SH-SY5Y (cell line): Measurements from ENCODE around the gene LYPD6B.

ENCODE experiments used
- GATA2 ChIP-seq: IDR thresholded peaks from 2 replicates; pipeline ENCODE4 v1.6.1; 2011; ENCODE audit warnings: mild to moderate bottlenecking, low read depth, low read length
- GATA3 ChIP-seq: IDR thresholded peaks from 2 replicates; pipeline ENCODE4 v1.6.1; 2011; ENCODE audit warnings: low read depth, mild to moderate bottlenecking, low read length, moderate library complexity

DNA sequence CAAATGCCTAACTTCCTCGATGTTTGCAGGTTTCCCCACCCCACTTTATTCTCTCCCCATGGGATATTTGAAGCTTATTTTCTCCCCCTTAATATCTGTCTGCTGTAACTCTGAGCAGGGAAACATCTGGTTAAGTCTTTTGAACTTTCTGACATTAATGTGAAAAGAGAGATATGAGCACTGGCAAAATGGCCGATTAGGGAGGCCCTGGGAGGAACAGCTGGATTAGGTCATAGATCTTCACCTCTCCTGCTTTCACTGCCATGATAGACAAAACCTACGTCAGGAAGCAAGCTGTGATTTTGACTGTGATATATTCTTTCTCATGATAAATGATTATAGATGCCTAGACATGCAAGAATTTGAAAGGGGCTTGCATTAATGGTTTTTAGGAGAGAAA, 43.6 kb downstream of the LYPD6B start:
- TF ChIP-seq GATA3: no peak
- TF ChIP-seq GATA2: no peak
